Mucosa of descending colon (tissue), 3 donors: Measurements from ENCODE around the gene EBF4. TPM values are rescaled to one million over a fixed set of nuclear protein-coding genes. Genes with fewer than 3 reads are reported as not detected.

Experiments
- ATAC-seq: fragments of 200-7000 bp; cut with Tn5 transposase; one replicate; pipeline ENCODE4 v1.9.1; 2020; ENCODE audit warnings: mild to moderate bottlenecking, moderate library complexity
- DNase-seq, 3 donors: peaks; one replicate each; pipeline ENCODE4 v3.0.0-alpha.2; 2020
- H3K36me3 ChIP-seq: fragments of 200-600 bp; one replicate; pipeline ENCODE4 v1.8.0; 2021; ENCODE audit warnings: low read depth, mild to moderate bottlenecking
- H3K4me1 ChIP-seq: fragments of 200-600 bp; one replicate; pipeline ENCODE4 v1.8.0; 2021; ENCODE audit warnings: low read depth, mild to moderate bottlenecking
- H3K4me3 ChIP-seq: fragments of 200-600 bp; one replicate; pipeline ENCODE4 v1.8.0; 2021; ENCODE audit warnings: mild to moderate bottlenecking
- H3K9me3 ChIP-seq: fragments of 200-600 bp; one replicate; pipeline ENCODE4 v1.8.0; 2021; ENCODE audit warnings: mild to moderate bottlenecking
- intact Hi-C, 2 donors: fragments of 100-400 bp; cut with DNase I in 1 of 2; cut with micrococcal nuclease in 1 of 2; formaldehyde crosslinking; loops; one replicate each; pipeline versions ENCODE4 v1.11.0 to v1.11.1; 2022; cut with DNase I, micrococcal nuclease
- total RNA-seq, 3 donors: library from RNA; stranded (reverse); fragmentation: NEBNext Ultra II Directional in 2 of 3; extraction: Animal tissue kit (Norgen Biotek cat#: 25700) in 2 of 3; gene quantifications; one replicate each; pipeline versions ENCODE4 v1.2.1 to v1.2.4, GENCODE V29; 2021 to 2023
- TF ChIP-seq, protein P1 (sequence below): fragments of 200-600 bp; IDR thresholded peaks from one replicate; pipeline ENCODE4 v1.8.0; 2022; ENCODE audit warnings: antibody characterized with exemption, mild to moderate bottlenecking
- donor health status: DM: no; HTN: no; CAD: no; lungs with moderate emphysema.
- donor health status: DM: no; HTN: no; CAD: no.
- donor health status: DM: no; HTN: yes; CAD: no.

The EBF4 gene
- total RNA-seq, 3 donors from 2014 or later, result 3.6 to 53.3 (median 4.5) TPM

DNA sequence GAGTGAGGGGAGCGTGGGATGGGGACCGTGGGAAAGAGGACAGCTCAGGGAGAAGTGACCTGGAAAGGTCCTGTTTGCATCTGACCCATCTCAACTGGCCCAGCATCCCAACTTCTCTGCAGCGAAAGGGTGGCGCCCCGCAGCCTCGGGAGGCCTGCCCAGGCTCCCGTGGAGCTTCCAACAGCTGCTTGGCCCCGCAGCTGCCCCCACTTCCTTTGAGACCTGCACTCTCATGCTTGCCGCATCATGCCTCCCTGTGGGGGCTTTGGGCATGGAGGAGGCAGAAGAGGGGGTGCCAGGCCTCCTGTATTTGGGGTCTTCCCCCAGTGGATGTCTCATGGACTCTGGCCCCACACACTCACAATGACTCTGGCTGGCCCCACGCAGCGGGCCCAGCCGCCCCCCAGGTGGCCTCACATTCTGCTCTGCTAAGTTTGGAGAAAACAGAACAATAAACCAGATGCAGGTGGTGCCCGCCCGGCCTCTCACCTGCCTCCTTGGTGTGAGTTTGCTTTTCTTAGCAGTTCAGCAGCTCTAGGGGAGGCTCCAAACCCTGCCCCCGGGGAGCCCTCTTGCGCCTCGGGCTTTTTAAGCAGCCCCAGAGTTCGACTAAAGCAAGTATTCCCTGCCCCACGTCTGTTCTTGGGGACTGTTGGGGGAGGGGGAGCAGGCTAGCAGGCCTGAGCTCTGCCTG lies 67.2 kb downstream of the EBF4 start:
- TF ChIP-seq, protein P1, sequence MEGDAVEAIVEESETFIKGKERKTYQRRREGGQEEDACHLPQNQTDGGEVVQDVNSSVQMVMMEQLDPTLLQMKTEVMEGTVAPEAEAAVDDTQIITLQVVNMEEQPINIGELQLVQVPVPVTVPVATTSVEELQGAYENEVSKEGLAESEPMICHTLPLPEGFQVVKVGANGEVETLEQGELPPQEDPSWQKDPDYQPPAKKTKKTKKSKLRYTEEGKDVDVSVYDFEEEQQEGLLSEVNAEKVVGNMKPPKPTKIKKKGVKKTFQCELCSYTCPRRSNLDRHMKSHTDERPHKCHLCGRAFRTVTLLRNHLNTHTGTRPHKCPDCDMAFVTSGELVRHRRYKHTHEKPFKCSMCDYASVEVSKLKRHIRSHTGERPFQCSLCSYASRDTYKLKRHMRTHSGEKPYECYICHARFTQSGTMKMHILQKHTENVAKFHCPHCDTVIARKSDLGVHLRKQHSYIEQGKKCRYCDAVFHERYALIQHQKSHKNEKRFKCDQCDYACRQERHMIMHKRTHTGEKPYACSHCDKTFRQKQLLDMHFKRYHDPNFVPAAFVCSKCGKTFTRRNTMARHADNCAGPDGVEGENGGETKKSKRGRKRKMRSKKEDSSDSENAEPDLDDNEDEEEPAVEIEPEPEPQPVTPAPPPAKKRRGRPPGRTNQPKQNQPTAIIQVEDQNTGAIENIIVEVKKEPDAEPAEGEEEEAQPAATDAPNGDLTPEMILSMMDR, result no peak
- intact Hi-C loops, result no loop called here
- no peak for ATAC-seq
- H3K9me3 ChIP-seq, result no peaks in the 10 kb centered on the region
- H3K4me3 ChIP-seq, result no peak overlapping the region
- no peaks in the 10 kb centered on the region for H3K36me3 ChIP-seq
- no peaks in the 10 kb centered on the region for H3K4me1 ChIP-seq
- no peak for DNase-seq

DNA sequence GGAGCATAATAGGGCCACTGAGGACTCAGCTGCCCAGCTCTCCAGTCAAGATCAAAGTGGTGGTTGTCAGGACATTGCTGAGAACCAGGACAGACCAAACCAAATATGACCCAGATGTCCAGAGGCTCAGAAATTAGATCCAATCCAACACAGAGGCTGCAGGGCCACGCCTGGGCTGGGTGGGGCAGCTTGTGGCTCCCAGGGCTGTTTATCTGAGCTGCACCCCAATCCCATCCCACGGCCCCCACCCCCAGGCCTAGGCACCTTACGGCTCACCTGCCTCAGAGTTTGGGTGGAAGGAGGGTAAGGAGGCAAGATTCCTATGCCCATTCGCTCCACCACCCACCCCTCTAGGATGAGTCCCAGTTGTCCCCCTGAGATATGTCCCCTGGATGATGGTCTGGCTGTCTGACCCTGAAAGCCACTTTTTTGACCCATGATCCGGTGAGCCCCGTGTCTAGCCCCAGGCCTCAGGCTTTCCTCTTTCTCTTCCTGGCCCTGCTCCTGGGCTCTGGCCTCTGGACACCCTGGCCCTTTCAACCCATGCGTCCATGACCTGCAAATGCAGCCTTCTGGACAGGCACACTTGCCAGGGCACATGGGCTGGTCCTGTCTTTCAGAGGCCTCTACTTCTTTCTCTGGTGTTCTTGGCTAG lies 67.8 kb downstream of the EBF4 start:
- no peaks in the 10 kb centered on the region for H3K9me3 ChIP-seq
- H3K4me1 ChIP-seq, result no peaks in the 10 kb centered on the region
- ATAC-seq, result no peak
- TF ChIP-seq, protein P1, result no peak
- no peak overlapping the region for H3K4me3 ChIP-seq
- intact Hi-C loops, result no loop called here
- no peaks in the 10 kb centered on the region for H3K36me3 ChIP-seq
- no peak for DNase-seq

DNA sequence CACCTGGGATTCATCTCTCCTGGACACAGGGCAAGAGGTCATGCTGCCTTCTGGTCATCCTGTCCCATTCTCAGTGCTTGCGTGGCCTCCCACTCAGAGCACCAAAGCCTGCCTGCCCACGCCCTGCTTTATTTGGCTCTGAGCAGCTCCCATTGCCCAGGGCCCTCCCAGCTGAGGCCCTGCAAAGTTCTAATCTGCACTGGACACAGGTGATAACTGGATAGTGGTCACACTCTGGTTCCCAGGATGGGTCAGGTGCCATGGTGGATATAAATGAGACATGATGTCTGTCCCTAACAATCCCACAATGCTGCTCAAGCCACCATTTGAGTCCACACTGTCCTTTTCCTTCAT lies 68.3 kb downstream of the EBF4 start:
- TF ChIP-seq, protein P1, result no peak

DNA sequence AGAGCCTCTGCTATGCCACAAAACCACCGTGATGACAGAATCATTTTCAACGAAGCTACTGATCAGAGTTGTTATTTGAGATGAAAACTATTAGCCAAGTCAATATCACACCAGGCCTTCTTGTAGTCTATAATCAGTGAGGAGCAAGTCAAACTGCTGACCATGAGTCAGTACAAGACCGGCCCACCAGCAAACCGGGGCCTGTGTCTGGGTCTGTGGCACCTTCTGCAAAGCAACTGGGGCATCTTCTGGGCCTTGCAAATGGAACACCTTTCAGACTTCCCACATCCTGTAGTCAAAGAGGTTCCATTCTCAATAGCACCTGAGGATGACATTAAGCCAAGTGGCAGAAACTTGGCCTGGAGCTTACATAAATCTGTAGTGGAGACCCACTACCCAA lies 69.3 kb downstream of the EBF4 start:
- intact Hi-C loops, result no loop called here
- no peaks in the 10 kb centered on the region for H3K4me1 ChIP-seq
- H3K36me3 ChIP-seq, result no peaks in the 10 kb centered on the region
- DNase-seq, result no peak
- TF ChIP-seq, protein P1, result no peak
- H3K9me3 ChIP-seq, result no peaks in the 10 kb centered on the region
- no peak for ATAC-seq
- H3K4me3 ChIP-seq, result no peak overlapping the region

More for the DNA sequence above, 68.3 kb downstream of the EBF4 start:
- DNase-seq (no peak), ATAC-seq (no peak)
- intact Hi-C loops, result no loop called here
- Histone ChIP-seq H3K9me3 (no peaks in the 10 kb centered on the region), H3K4me1 (no peaks in the 10 kb centered on the region), H3K36me3 (no peaks in the 10 kb centered on the region), H3K4me3 (no peak overlapping the region)

DNA sequence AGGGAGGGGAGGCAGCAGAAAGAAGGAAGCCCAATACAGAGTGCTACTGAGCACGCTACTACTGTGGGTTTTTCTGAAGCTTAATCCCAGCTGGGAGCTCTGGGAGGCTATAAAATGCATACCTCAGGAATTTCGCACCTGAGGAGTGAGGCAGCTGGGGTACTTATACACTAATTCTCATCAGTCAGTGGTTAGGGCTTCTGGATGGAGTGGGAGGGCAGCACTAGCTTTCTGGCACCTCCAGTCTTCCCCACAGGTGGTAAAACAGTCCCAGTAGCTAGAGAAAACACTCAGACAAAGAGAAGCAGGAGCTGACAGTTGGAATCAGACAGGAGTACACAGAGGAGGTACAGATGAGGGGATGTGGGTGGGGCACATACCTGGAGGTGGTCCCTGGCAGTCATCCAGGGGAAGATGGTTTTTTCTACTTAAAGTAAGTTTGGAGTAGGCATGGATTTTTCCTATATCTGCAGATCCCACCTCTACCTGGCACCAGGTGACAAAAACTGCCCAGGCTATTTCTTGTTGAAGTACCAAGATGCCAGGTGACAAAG lies 70.1 kb downstream of the EBF4 start:
- H3K4me1 ChIP-seq, result no peaks in the 10 kb centered on the region
- ATAC-seq (no peak), DNase-seq (no peak)
- intact Hi-C loops, result no loop called here
- H3K9me3 ChIP-seq, result no peaks in the 10 kb centered on the region
- no peak overlapping the region for H3K4me3 ChIP-seq
- no peaks in the 10 kb centered on the region for H3K36me3 ChIP-seq
- TF ChIP-seq, protein P1, result no peak
